Activated T-cell treated with anti-CD3 and anti-CD28 coated beads, Interleukin-2, amount 50 U/mL, for 4 hours (primary cell): ENCODE data around the gene ADPRHL1. TPM values are rescaled to one million over a fixed set of nuclear protein-coding genes. Genes with fewer than 3 reads are reported as not detected.
"Not testable (repeated sequence)": the region's sequence is repeated elsewhere in the genome, so short reads cannot be mapped to it uniquely, and the experiment has no call there.

ENCODE experiments used
- ATAC-seq, 2 donors: fragments of 200-7000 bp; cut with Tn5 transposase; one replicate each; pipeline ENCODE4 v1.10.0; 2021
- DNase-seq: peaks from one replicate; pipeline ENCODE4 v3.0.0-alpha.2; 2020
- H3K27me3 Mint-ChIP-seq: one replicate; pipeline ENCODE4 v1.8.0; 2021; ENCODE audit warnings: low read depth, mixed read lengths
- H3K36me3 Mint-ChIP-seq: one replicate; pipeline ENCODE4 v1.8.0; 2022; ENCODE audit warnings: mixed read lengths; ENCODE audit not compliant: insufficient read depth
- H3K4me1 Mint-ChIP-seq: one replicate; pipeline ENCODE4 v1.8.0; 2021; ENCODE audit warnings: low read depth, mixed read lengths
- H3K4me3 Mint-ChIP-seq: one replicate; pipeline ENCODE4 v1.8.0; 2021; ENCODE audit warnings: mild to moderate bottlenecking, moderate library complexity, mixed read lengths
- H3K9me3 Mint-ChIP-seq: one replicate; pipeline ENCODE4 v1.8.0; 2021; ENCODE audit warnings: mixed read lengths
- total RNA-seq, 3 donors: library from RNA; stranded (reverse); gene quantifications; one replicate each; pipeline ENCODE4 v1.2.1, GENCODE V29; 2021

ADPRHL1 gene
- total RNA-seq, 3 donors from 2014 or later: 0.54 to 0.81 (median 0.79) TPM

- Mint-ChIP-seq H3K4me1 (no peaks in the 10 kb centered on the region), H3K9me3 (no peaks in the 10 kb centered on the region), H3K27me3 (no peaks in the 10 kb centered on the region), H3K36me3 (peaks cover 26% of the 10 kb centered on the region), H3K4me3 (no peak overlapping the region)
- DNase-seq: no peak
- ATAC-seq: no peak
These were observed 1.6 kb upstream of the ADPRHL1 start for GRCh38 chr13:113454936-113455335.

GRCh38 chr13:113452466-113452865, 822 bp downstream of the ADPRHL1 start:
- Mint-ChIP-seq H3K36me3 (peaks cover 16% of the 10 kb centered on the region), H3K9me3 (no peaks in the 10 kb centered on the region), H3K27me3 (no peaks in the 10 kb centered on the region), H3K4me1 (no peaks in the 10 kb centered on the region), H3K4me3 (no peak overlapping the region)
- no peak for DNase-seq
- ATAC-seq: no peak

GRCh38 chr13:113451951-113452421, 1.3 kb downstream of the ADPRHL1 start:
- no peak for DNase-seq
- no peaks in the 10 kb centered on the region for H3K4me1 Mint-ChIP-seq
- no peaks in the 10 kb centered on the region for H3K27me3 Mint-ChIP-seq
- H3K4me3 Mint-ChIP-seq: no peak overlapping the region
- H3K36me3 Mint-ChIP-seq: peaks cover 13% of the 10 kb centered on the region
- H3K9me3 Mint-ChIP-seq: no peaks in the 10 kb centered on the region
- ATAC-seq: no peak

GRCh38 chr13:113450861-113451620, 2.2 kb downstream of the ADPRHL1 start:
- not testable (repeated sequence) for H3K27me3 Mint-ChIP-seq, H3K4me3 Mint-ChIP-seq, H3K9me3 Mint-ChIP-seq, DNase-seq, H3K4me1 Mint-ChIP-seq, H3K36me3 Mint-ChIP-seq, ATAC-seq

- not testable (repeated sequence) for H3K4me1 Mint-ChIP-seq, ATAC-seq, H3K4me3 Mint-ChIP-seq, H3K27me3 Mint-ChIP-seq, DNase-seq, H3K9me3 Mint-ChIP-seq, H3K36me3 Mint-ChIP-seq
These were observed 2.9 kb downstream of the ADPRHL1 start for GRCh38 chr13:113450348-113450744.

GRCh38 chr13:113449693-113450347, 3.5 kb downstream of the ADPRHL1 start:
- Mint-ChIP-seq H3K9me3 (no peaks in the 10 kb centered on the region), H3K4me3 (peak overlapping the region; percentile 69), H3K36me3 (no peaks in the 10 kb centered on the region), H3K27me3 (no peaks in the 10 kb centered on the region), H3K4me1 (no peaks in the 10 kb centered on the region)
- DNase-seq (no peak), ATAC-seq (no peak)

GRCh38 chr13:113448885-113449692, 4.2 kb downstream of the ADPRHL1 start:
- no peaks in the 10 kb centered on the region for H3K9me3 Mint-ChIP-seq
- peak; percentile 68 to 79 for ATAC-seq
- H3K4me3 Mint-ChIP-seq: peak overlapping the region; percentile 69
- no peaks in the 10 kb centered on the region for H3K36me3 Mint-ChIP-seq
- peak; percentile 18 for DNase-seq
- no peaks in the 10 kb centered on the region for H3K4me1 Mint-ChIP-seq
- no peaks in the 10 kb centered on the region for H3K27me3 Mint-ChIP-seq

- Mint-ChIP-seq H3K36me3 (no peaks in the 10 kb centered on the region), H3K27me3 (no peaks in the 10 kb centered on the region), H3K4me3 (peak overlapping the region; percentile 69), H3K9me3 (no peaks in the 10 kb centered on the region), H3K4me1 (no peaks in the 10 kb centered on the region)
- ATAC-seq (no peak), DNase-seq (no peak)
These were observed 4.8 kb downstream of the ADPRHL1 start for GRCh38 chr13:113448545-113448884.

GRCh38 chr13:113447596-113447995, 5.7 kb downstream of the ADPRHL1 start:
- H3K9me3 Mint-ChIP-seq: no peaks in the 10 kb centered on the region
- DNase-seq (no peak), ATAC-seq (no peak)
- H3K36me3 Mint-ChIP-seq: peaks cover 2% of the 10 kb centered on the region
- no peaks in the 10 kb centered on the region for H3K4me1 Mint-ChIP-seq
- H3K4me3 Mint-ChIP-seq: no peak overlapping the region
- H3K27me3 Mint-ChIP-seq: no peaks in the 10 kb centered on the region

GRCh38 chr13:113446488-113446854, 6.8 kb downstream of the ADPRHL1 start:
- no peaks in the 10 kb centered on the region for H3K4me1 Mint-ChIP-seq
- ATAC-seq: no peak

GRCh38 chr13:113445791-113446487, 7.3 kb downstream of the ADPRHL1 start:
- no peaks in the 10 kb centered on the region for H3K4me1 Mint-ChIP-seq
- no peak overlapping the region for H3K4me3 Mint-ChIP-seq

More at GRCh38 chr13:113446488-113446854, 6.8 kb downstream of the ADPRHL1 start:
- DNase-seq: no peak
- H3K9me3 Mint-ChIP-seq: no peaks in the 10 kb centered on the region
- peaks cover 2% of the 10 kb centered on the region for H3K36me3 Mint-ChIP-seq
- H3K4me3 Mint-ChIP-seq: no peak overlapping the region
- no peaks in the 10 kb centered on the region for H3K27me3 Mint-ChIP-seq

GRCh38 chr13:113443991-113444390, 9.3 kb downstream of the ADPRHL1 start:
- Mint-ChIP-seq H3K36me3 (peaks cover 2% of the 10 kb centered on the region), H3K4me1 (no peaks in the 10 kb centered on the region)
- DNase-seq: no peak

More at GRCh38 chr13:113445791-113446487, 7.3 kb downstream of the ADPRHL1 start:
- H3K36me3 Mint-ChIP-seq: peaks cover 2% of the 10 kb centered on the region
- H3K27me3 Mint-ChIP-seq: no peaks in the 10 kb centered on the region
- DNase-seq (no peak), ATAC-seq (no peak)
- H3K9me3 Mint-ChIP-seq: no peaks in the 10 kb centered on the region

GRCh38 chr13:113442985-113443362, 10.3 kb downstream of the ADPRHL1 start:
- Mint-ChIP-seq H3K4me1 (no peaks in the 10 kb centered on the region), H3K27me3 (no peaks in the 10 kb centered on the region), H3K4me3 (no peak overlapping the region), H3K36me3 (peaks cover 2% of the 10 kb centered on the region), H3K9me3 (no peaks in the 10 kb centered on the region)
- no peak for DNase-seq
- no peak for ATAC-seq

More at GRCh38 chr13:113443991-113444390, 9.3 kb downstream of the ADPRHL1 start:
- no peaks in the 10 kb centered on the region for H3K27me3 Mint-ChIP-seq
- no peak overlapping the region for H3K4me3 Mint-ChIP-seq
- ATAC-seq: no peak
- no peaks in the 10 kb centered on the region for H3K9me3 Mint-ChIP-seq
